ENCODE results near the gene PILRA.
"Not testable (repeated sequence)": the region's sequence is repeated elsewhere in the genome, so short reads cannot be mapped to it uniquely, and the experiment has no call there.

Gene PILRA

DNA sequence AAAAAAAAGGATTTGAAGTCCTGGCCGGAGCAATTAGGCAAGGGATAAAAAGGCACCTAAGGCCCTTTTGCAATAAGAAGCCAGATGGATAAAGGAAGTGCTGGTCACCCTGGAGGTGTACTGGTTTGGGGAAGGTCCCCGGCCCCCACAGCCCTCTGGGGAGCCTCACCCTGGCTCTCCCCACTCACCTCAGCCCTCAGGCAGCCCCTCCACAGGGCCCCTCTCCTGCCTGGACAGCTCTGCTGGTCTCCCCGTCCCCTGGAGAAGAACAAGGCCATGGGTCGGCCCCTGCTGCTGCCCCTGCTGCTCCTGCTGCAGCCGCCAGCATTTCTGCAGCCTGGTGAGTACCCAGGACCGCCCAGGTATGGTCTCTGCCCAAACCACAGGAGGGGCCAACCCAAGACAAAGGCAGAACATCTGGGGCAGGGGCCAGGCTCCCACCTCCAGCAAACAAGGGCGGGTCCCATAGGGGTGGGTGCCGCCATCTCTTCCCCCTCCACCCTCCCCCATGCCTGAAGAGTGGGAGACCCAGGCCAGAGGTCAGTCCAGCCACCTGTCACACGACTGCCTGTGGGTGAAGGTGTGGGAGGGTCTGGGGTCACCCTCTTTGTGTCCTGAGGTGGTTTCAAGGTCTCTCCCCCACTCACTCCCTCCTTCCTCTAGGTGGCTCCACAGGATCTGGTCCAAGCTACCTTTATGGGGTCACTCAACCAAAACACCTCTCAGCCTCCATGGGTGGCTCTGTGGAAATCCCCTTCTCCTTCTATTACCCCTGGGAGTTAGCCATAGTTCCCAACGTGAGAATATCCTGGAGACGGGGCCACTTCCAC lies 15.0 kb upstream of the PILRA start, which contains the start of gene PILRB:
Gene PILRB (plus strand): TSS at position 91 of the 830 bp plus-strand sequence. CDS start 186 bp downstream, at position 277.
- no peak for FAIRE-seq

DNA sequence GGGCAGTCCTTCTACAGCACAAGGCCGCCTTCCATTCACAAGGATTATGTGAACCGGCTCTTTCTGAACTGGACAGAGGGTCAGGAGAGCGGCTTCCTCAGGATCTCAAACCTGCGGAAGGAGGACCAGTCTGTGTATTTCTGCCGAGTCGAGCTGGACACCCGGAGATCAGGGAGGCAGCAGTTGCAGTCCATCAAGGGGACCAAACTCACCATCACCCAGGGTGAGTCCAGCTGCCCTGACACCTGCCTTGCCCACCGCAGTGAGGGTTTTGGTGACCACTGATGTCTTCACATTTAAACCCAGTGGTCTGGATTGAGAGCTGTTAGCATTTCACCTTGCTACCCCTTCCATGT lies 14.5 kb upstream of the PILRA start:
- no peak for FAIRE-seq

DNA sequence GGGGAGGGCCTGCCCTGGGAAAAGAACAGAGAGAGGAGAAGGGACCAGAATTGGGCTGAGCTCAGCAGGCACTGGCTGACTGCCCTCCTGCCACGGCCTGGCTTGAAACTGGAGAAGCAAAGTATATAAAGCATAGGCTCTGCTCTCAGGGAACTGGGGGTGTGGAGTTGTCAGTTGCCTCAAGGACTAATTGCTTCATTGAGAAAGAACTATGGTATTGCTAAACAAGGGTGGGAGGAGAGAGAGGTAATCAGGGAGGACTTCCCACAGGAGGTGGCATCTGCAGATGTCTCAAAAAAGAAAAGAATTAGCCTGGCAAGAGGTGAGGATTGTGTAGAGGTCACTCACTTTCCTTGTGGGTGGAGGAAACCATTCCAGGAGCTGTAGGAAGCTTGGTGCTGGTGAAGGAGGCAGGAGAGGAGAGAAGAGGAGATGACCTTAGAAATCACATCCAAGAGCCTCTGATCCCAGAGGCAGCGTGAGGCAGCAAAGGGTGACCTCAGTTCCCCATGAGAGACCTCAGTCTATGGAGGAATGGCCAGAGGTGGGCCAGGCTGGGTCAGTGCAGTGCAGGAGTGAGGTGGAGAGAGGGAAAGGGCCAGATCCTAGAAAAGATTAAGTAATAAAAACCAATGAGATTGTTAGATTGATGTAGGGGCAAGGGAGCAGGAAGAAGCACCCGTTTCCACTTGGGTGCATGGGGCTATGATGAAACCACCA lies 13.0 kb upstream of the PILRA start:
- no peak for FAIRE-seq

DNA sequence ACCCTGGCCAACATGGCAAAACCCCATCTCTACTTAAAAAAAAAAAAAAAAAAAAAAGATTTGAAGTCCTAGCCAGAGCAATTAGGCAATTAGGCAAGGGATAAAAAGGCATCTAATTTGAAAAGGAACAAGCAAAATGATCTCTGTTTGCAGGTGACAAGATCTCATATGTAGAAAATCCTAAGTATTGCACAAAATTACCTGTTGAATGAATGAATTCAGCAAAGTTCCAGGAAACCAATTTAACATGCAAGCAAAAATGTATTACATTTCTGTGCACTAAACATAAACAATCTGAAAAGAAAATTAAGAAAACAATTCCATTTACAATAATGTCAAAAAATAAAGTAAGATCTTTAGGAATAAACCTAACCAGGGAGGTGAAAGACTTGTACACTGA lies 10.2 kb upstream of the PILRA start:
- no peak for FAIRE-seq

DNA sequence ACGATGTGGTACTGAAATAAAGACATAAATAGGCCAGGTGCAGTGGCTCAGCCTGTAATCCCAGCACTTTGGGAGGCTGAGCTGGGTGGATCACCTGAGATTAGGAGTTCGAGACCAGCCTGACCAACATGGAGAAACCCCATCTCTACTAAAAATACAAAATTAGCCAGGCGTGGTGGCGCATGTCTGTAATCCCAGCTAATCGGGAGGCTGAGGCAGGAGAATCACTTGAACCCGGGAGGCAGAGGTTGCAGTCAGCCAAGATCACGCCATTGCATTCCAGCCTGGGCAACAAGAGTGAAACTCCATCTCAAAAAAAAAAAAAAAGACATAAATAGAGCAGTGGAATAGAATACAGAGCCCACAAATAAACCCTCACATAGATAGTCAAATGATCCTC lies 9.5 kb upstream of the PILRA start:
- not testable (repeated sequence) for FAIRE-seq

DNA sequence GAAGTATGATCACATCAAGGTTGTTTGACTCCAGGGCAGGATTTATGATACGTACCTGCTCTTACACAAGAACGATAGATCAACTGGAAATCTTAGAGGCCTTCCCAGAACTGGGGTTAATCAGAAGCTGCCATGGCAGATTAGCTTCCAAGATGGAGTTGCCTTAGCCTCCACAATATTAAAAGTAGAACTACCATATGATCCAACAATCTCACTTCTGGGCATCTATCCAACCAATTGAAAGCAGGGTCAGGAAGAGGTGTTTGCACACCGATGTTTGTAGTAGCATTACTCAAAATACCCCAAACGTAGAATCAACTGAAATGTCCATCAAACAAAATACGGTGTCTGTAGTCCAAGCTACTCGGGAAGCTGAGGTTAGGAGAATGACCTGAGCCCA lies 8.8 kb upstream of the PILRA start:
- no peak for FAIRE-seq

DNA sequence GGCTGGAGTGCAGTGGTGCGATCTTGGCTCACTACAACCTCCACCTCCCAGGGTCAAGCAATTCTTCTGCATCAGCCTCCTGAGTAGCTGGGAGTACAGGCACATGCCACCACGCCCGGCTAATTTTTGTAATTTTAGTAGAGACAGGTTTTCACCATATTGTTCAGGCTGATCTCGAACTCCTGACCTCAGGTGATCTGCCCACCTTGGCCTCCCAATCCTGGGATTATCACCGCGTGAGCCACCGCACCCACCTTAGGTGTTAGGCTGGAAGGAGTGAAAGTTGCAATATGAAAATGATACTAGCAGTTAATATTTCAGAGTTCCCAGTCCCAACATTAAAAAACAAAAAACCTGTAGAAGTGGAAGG lies 7.3 kb upstream of the PILRA start:
- not testable (repeated sequence) for FAIRE-seq

DNA sequence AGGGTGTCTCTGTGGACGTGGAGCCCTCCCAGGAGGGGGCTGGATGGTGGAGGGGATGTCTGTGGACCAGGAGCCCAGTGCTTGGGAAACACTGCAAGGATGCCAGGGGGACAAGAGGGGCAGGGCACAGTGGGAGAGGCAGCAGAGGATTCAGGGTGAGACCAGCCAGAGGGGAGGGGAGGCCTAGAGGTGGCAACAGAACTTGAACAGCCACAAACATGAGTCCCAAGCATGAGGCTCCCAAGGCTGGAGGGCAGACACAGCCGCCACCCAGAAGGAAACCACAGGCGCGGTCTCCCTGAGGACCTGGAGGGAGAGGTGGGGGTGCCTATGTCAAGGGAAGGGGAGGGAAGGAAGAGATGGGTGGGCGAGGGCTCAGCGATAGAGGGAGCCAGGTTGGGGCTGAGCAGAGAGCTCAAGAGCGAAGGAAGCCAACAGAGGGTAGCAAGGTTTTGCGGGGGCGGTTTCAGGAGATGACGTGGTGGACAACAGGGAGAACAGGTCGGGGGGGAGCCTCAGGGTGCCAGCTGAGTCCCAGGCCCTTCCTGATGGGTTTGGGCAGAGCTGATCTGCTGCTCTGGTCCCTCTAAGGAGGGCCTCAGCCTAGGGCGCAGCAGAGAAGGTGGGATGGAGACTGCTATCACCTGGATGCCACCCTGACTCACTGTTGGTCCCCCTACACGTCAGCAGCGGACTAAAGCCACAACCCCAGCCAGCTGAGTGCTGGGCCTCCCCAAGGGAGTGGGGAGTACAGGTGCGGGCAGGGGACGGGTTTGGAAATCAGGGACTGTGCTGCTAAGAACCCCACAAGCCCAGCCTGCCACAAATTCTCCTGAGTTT lies 6.7 kb upstream of the PILRA start:
- FAIRE-seq: no peak

DNA sequence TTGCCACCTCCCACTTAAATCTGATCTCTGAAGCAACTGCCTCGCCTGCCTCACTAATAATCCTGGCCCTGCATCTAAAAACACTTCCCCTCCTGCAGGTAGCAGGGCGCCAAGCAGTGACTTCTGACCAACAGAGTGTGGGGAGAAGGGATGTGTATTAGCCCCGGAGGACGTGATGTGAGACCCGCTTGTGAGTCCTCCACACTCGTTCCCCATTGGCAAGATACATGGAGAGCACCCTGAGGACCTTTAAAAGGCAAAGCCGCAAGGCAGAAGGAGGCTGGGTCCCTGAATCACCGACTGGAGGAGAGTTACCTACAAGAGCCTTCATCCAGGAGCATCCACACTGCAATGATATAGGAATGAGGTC lies 6.1 kb upstream of the PILRA start:
- FAIRE-seq: no peak

DNA sequence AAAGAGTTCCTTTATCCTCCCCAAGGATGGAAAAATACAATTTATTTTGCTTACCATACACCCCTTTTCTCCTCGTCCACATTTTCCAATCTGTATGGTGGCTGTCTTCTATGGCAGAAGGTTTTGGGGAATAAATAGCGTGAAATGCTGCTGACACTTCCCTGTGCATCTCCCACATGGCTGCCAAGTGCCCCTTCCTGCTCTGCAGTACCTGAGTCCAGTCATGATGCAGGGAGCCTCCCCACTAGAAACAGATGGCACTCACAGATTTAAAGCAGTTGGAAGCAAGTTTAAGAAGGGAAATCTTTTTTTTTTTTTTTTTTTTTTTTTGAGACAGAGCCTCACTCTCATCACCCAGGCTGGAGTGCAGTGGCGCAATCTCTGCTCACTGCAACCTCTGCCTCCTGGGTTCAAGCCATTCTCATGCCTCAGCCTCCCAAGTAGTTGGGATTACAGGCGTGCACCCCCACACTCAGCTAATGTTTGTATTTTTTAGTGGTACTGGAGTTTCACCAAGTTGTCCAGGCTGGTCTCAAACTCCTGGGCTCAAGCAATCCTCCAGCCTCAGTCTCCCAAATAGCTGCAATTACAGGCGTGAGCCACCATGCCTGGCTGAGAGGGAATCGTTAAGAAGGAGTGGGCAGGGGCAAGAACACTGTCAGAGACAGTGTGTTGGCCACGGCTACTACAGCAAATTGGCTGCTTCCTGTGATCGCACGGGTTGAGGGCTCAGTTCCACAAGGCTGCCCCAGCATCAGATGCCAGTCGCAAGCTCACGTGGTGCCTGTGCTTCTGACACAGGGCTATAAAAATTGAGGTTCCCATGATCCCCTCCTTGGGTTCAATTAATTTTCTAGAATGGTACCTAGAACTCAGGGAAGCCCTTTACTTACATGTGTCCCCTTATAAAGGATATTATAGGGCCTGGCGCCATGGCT lies 5.3 kb upstream of the PILRA start:
- FAIRE-seq: no peak

DNA sequence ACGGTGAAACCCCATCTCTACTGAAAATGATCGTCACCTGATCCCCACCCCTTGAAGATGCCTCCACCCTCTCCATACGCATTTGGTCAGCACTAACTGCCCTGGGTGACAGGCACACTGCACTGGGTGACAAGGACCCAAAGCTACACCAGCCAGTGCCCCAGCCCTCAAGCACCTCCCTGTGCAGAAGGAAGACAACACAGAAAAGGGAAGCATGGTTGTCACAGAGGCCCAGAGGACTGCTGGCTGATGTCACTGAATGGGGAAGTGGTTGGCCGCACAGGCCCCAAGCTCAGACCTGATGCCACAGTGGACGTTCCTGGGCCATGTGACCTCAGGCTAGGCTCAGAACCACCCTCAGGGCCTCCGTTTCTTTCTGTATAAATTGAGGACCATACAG lies 4.2 kb upstream of the PILRA start:
- FAIRE-seq: no peak

DNA sequence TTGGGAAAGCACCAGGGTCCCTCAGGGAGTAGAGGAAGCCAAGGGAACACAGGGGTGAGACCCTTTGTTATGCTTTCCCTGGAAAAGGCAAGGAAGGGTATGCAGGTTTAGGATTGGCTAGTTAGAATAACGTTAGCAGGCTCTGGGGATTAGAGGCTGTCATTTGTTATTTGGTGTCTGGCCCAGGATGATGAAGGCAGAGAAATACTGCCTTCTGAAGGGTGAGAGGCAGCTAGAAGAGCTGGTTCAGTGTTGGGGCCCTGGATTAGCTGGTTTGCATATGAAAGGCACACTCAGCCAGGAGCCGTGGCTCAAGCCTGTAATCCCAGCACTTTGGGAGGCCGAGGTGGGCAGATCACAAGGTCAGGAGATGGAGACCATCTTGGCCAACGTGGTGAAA lies 3.0 kb upstream of the PILRA start:
- FAIRE-seq: no peak

DNA sequence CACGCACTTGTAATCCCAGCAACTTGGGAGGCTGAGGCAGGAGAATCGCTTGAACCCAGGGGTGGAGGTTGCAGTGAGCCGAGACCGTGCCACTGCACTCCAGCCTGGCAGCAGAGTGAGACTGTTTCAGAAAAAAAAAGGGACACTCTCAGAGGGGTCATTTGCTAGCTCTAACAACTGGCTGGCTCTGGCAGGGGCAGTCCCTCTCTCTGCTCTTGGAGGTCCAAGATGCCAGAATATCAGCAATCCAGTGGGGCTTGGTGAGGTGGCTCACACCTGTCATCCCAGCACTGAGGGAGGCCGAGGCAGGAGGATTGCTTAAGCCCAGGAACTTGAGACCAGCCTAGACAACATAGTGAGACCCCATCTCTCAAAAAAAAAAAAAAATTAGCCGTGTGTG lies 2.5 kb upstream of the PILRA start:
- no peak for FAIRE-seq

DNA sequence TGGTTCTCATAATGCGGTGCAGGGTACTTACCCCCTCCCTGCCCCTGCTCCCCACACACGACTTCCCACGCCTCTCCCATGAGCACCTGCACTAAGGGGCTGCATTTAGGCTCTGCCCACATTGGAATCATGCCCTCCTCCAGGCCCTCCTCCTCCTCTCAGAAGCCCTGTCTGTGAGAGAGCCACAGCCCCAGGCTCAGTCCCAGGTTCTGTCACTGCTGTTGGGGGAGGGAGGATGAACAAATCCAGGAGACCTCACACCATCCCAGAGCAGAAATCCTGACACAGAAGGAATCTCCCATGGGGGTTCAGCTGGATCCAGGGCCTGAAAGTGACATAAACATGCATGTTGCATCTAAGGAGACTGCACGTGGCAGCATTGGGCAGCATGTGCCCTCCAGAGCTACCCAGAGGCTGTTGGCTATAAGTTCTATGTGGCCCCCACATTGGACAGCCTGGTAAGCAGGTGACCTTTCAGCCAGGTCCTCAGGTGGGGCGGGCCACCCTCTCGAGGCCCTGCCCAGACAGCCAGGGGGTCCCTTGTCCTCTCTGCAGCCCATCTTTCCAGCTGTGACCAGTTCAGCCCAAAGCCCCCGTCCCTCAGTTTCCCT lies 1.6 kb upstream of the PILRA start:
- no peak for FAIRE-seq

DNA sequence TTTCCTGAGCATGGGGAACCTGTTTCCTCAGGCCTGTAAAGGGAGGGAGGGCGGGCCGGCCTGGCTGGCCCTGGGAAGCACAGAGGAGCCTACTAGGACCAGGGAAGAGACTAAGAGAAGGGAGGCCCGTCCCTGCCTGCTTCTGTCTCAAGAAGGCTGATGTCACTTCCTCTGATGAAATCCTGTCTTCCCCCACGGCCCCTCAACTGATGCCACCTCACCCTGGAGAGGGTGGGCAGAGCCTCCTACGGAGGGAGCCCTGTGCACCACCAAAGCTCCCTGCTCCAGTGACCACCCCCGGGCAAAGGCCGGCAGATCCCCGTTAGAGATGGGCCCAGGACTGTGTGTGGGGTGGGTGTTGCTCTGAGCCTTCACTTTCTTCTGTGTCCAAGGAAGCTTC lies 1.0 kb upstream of the PILRA start:
- no peak for FAIRE-seq

DNA sequence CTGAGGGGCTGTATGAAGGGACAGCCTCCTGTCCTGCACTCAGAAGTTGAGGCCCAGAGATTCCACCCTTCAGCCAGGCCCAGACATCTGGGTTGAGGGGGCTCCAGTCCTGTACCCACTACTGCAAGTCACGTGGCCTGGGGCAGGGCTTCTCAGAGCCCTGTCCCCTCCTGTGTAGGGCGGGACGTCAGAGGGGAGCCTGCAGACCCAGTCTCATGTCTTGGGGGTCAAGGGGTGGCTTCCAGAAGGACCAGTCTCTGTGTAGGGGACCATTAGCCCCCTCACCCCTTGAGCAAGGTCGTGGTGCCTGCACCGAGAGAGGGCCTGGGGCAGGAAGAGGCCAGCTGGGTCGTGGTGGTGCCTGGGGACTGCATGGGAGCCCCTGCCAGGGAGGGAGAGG lies 593 bp upstream of the PILRA start:
- no peak for FAIRE-seq

DNA sequence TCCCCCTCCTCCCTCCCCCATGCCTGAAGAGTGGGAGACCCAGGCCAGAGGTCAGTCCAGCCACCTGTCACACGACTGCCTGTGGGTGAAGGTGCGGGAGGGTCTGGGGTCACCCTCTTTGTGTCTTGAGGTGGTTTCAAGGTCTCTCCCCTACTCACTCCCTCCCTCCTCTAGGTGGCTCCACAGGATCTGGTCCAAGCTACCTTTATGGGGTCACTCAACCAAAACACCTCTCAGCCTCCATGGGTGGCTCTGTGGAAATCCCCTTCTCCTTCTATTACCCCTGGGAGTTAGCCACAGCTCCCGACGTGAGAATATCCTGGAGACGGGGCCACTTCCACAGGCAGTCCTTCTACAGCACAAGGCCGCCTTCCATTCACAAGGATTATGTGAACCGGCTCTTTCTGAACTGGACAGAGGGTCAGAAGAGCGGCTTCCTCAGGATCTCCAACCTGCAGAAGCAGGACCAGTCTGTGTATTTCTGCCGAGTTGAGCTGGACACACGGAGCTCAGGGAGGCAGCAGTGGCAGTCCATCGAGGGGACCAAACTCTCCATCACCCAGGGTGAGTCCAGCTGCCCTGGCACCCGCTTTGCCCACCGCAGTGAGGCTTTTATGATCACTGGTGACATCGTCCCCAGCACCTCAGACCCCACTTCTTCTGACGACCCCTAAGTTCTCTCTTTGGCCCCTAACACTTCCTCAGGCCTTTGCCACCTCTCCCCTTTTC lies 747 bp downstream of the PILRA start:
- FAIRE-seq: not testable (repeated sequence)

DNA sequence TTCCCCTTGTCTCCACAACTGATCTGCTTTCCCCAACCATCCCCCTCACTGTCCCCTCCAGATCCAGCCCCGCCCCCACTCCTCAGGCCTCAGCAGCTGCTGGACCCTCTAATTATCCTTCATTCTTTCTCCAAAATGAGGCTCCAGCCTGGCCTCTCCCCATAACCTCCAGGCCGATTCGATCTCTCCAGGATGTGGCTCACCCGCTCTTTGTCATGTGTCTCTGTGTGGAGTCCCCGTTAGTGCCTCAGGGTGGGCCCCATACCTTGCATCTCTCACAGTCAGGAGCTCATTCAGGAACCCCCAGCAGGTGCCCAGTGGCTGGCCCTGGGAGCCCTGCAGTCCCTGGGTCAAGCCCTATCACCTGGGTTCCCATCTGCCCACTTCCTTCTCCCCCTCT lies 1.3 kb downstream of the PILRA start:
- no peak for FAIRE-seq

DNA sequence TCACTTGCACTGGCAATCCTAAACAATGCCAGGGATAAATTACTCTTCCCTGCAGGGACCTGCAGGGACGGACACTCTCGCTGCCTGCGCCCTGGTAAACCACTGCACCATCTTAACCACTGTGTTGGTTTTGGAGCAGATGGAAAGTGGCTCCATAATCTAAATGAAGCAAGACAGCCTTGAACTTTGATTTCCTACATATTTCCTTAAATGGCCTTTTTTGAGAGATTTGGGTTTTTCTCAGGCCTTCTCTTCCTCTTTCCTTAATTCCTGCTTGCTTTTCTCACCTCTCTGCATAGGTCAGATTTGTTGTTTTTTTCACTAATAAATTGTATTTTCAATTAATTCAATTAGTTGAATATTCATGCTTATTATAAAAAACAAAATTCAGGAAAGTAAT lies 2.8 kb downstream of the PILRA start:
- FAIRE-seq: no peak

DNA sequence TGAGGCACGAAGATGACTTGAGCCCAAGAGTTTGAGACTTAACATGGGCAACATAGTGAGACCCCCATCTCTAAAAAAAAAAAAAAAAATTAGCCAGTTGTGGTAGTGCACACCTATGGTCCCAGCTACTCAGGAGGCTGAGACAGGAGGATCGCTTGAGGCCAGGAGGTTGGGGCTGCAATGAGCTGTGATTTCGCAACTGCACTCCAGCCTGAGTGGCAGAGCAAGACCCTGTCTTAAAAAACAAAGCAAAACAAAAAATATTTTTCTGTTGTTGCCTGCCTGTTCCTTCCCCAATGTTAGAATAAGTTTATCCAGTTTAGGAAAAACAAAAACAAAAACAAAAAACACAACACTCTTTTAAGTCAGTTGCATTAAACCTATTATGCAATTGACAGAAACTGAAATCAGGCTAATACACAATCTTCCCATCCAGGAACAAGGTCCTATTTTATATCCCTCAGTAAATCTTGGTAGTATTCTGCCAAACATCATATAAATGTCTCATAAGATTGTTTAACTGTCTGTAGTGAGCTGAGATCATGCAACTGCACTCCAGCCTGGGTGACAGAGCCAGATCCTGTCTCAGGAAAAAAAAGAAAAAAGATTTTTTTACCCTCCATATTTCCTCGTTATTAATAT lies 4.9 kb downstream of the PILRA start:
- FAIRE-seq: no peak

DNA sequence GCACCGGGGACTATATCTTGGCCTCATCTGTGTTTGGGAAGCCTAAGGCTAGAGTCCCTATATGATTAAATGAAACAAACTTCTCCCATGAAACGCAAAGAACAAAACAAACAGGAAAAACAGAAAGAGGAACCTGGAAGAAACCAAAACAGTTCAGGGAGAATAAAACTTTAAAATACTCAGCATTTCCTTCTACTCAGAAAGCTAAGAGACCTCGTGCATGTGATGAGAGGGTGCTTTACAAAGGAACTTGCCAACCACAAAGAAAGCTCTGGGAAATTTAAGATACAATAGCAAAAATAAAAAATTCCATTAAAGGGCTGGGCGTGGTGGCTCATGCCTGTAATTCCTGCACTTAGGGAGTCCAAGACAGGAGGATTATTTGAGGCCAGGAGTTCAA lies 6.9 kb downstream of the PILRA start:
- no peak for FAIRE-seq

Data from A204.1 (cell line).